ENCODE data around the gene MAZ. TPM values are rescaled to one million over a fixed set of nuclear protein-coding genes. Genes with fewer than 3 reads are reported as not detected.

MAZ gene
- total and polyA plus RNA-seq, 2 of the 8 experiments (the other 6 are each of a cell fraction or from before 2014, with no cell fraction given) = 219 to 380 TPM

DNA sequence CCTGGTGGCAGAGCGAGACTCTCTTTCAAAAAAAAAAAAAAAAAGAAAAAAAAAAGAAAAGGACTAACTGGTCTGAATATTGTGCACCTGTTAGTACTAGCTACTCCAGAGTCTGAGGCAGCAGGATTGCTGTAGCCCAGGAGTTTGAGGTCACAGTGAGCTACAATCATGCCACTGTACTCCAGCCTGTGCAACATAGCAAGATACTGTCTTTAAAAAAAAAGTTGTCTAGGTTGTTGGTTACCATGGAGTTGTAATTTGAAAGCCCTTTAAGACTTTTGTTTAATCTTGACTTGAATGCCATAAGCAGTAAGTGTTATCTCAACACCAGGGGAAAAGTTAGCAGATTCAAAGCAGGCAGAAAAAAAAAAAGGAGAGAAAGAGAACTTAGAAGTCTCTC, 49.7 kb upstream of the MAZ start (continued):
- no peak for TF ChIP-seq CHD7 (IDR thresholded peaks at IDR 0.05; ENCODE audit: insufficient replicate concordance, low read length)
- TF ChIP-seq TCF12 (IDR thresholded peaks at IDR 0.05; ENCODE audit: low read depth, low read length) = no peak
- no peak for TF ChIP-seq BACH1 (IDR thresholded peaks at IDR 0.05; ENCODE audit: low read length)
- TF ChIP-seq HDAC2 (IDR thresholded peaks at IDR 0.05; ENCODE audit: borderline replicate concordance in 1 of 2, low read depth in 2 of 2, low read length in 2 of 2) = no peak
- TF ChIP-seq SIRT6 (IDR thresholded peaks at IDR 0.05; ENCODE audit: low read length) = no peak
- TF ChIP-seq RNF2 (IDR thresholded peaks at IDR 0.05; ENCODE audit: borderline replicate concordance, low read depth, low read length, missing control alignments, poor library complexity, severe bottlenecking) = no peak
- no peak for TF ChIP-seq NRF1 (IDR thresholded peaks at IDR 0.05; ENCODE audit: low read depth, low read length)
- TF ChIP-seq MAX (IDR thresholded peaks at IDR 0.05) = no peak

Measured in H1 (cell line).